HCT116 (cell line): Measurements from ENCODE around the gene IST1. TPM values are rescaled to one million over a fixed set of nuclear protein-coding genes. Genes with fewer than 3 reads are reported as not detected.

Source experiments
- ATAC-seq: fragments of 200-7000 bp; cut with Tn5 transposase; 2 replicates; pipeline ENCODE4 v1.9.1; 2020; ENCODE audit warnings: mild to moderate bottlenecking, moderate library complexity
- BruUV-seq: library from RNA; stranded (reverse); fragments of 400-500 nt; replicated peaks from 2 replicates; lab custom pipeline; 2021; lab: Mats Ljungman, UMichigan
- CTCF ChIA-PET: fragments of 300-600 bp; sonication (Branson Sonifier 250); formaldehyde crosslinking; loops from one replicate; lab custom pipeline; 2021; ENCODE audit warnings: antibody characterized with exemption; lab: Charles Lee
- POLR2A ChIA-PET: fragments of 300-600, 350-600 bp; sonication (Branson Sonifier 250); formaldehyde crosslinking; loops from one replicate; lab custom pipeline; 2021; ENCODE audit warnings: antibody characterized with exemption; lab: Charles Lee
- RAD21 ChIA-PET, 2 experiments: fragments of 300-600 bp; sonication (Branson Sonifier 250); formaldehyde crosslinking; loops; one replicate each; lab custom pipeline; 2023; ENCODE audit warnings: low total read pairs in 2 of 2; ENCODE audit not compliant: uncharacterized antibody in 2 of 2, unreplicated experiment in 2 of 2, low non-redundant PET in 1 of 2; lab: Charles Lee
- DNase-seq: peaks from one replicate; pipeline ENCODE4 v3.0.0-alpha.2; 2010; ENCODE audit warnings: low read depth, low spot score
- H2AFZ ChIP-seq: fragments of 200-600 bp; shearing (Covaris generic), sonication (generic); 2 replicates; pipeline ENCODE4 v1.6.1; 2017; ENCODE audit warnings: low read depth, mixed run types, mixed read lengths, antibody characterized with exemption, low read length; ENCODE audit not compliant: poor library complexity, severe bottlenecking
- H3K27ac ChIP-seq: 2 replicates; pipeline ENCODE4 v1.5.1; 2012; ENCODE audit warnings: low read depth, low read length
- H3K27me3 ChIP-seq: fragments of 200-600 bp; sonication (generic); 2 replicates; pipeline ENCODE4 v1.6.1; 2016; ENCODE audit warnings: mixed run types, low read length, mixed read lengths; ENCODE audit not compliant: insufficient read depth
- H3K36me3 ChIP-seq, 2 experiments: fragments of 200-500 bp in 1 of 2; fragments of 200-600 bp in 1 of 2; sonication (Bioruptor generic) in 1 of 2; sonication (generic) in 1 of 2; 2 replicates each; pipeline versions ENCODE4 v1.5.1 to v1.6.1; 2014 to 2016; ENCODE audit warnings: low read length in 2 of 2, inconsistent platforms in 1 of 2, mixed read lengths in 1 of 2, mixed run types in 1 of 2; ENCODE audit not compliant: insufficient read depth in 2 of 2, control insufficient read depth in 1 of 2
- H3K4me1 ChIP-seq, 2 experiments: fragments of 200-600 bp in 1 of 2; sonication (generic) in 1 of 2; 2 replicates each; pipeline versions ENCODE4 v1.5.1 to v1.6.1; 2012 to 2017; ENCODE audit warnings: low read length in 2 of 2, inconsistent platforms in 1 of 2, mild to moderate bottlenecking in 1 of 2, mixed read lengths in 1 of 2, mixed run types in 1 of 2, moderate library complexity in 1 of 2; ENCODE audit not compliant: insufficient read depth in 2 of 2, control insufficient read depth in 1 of 2
- H3K4me2 ChIP-seq: fragments of 200-600 bp; sonication (generic); 2 replicates; pipeline ENCODE4 v1.6.1; 2017; ENCODE audit warnings: mixed run types, low read length, mixed read lengths
- H3K4me3 ChIP-seq, 2 experiments: fragments of 200-600 bp in 1 of 2; sonication (generic) in 1 of 2; replicated peaks in 1 of 2; 2 replicates each; pipeline ENCODE4 v1.5.1; 2011 to 2016; ENCODE audit warnings: low read length in 2 of 2, control low read depth in 1 of 2, low read depth in 1 of 2, mild to moderate bottlenecking in 1 of 2, mixed read lengths in 1 of 2, mixed run types in 1 of 2
- H3K79me2 ChIP-seq: fragments of 200-600 bp; sonication (generic); 2 replicates; pipeline ENCODE4 v1.6.1; 2017; ENCODE audit warnings: mild to moderate bottlenecking, mixed run types, low read length, moderate library complexity, mixed read lengths; ENCODE audit not compliant: insufficient read depth
- H3K9ac ChIP-seq: fragments of 200-600 bp; sonication (generic); 2 replicates; pipeline ENCODE4 v1.6.1; 2016; ENCODE audit warnings: low read length, mixed read lengths
- H3K9me2 ChIP-seq: fragments of 200-600 bp; sonication (generic), shearing (Covaris generic); 2 replicates; pipeline ENCODE4 v1.6.1; 2017; ENCODE audit warnings: mixed run types, mild to moderate bottlenecking, moderate library complexity; ENCODE audit not compliant: insufficient read depth
- H3K9me3 ChIP-seq, 2 experiments: fragments of 200-500 bp in 1 of 2; fragments of 200-600 bp in 1 of 2; sonication (Bioruptor generic) in 1 of 2; sonication (generic) in 1 of 2; 2 replicates each; pipeline ENCODE4 v1.6.1; 2014 to 2017; ENCODE audit warnings: low read length in 2 of 2, mixed read lengths in 2 of 2, inconsistent platforms in 1 of 2, low read depth in 1 of 2, mild to moderate bottlenecking in 1 of 2, mixed run types in 1 of 2, moderate library complexity in 1 of 2; ENCODE audit not compliant: control insufficient read depth in 1 of 2, insufficient read depth in 1 of 2
- H4K20me1 ChIP-seq: fragments of 200-600 bp; sonication (generic), shearing (Covaris generic); 2 replicates; pipeline ENCODE4 v1.6.1; 2017; ENCODE audit warnings: mixed run types, mild to moderate bottlenecking, moderate library complexity; ENCODE audit not compliant: insufficient read depth
- ATF3 ChIP-seq: IDR thresholded peaks from 2 replicates; pipeline ENCODE4 v1.6.1; 2012
- CBX3 ChIP-seq: IDR thresholded peaks from 2 replicates; pipeline ENCODE4 v1.6.1; 2012; ENCODE audit warnings: low read depth
- EGR1 ChIP-seq: IDR thresholded peaks from 2 replicates; pipeline ENCODE4 v1.6.1; 2012; ENCODE audit warnings: low read depth
- ELF1 ChIP-seq: IDR thresholded peaks from 2 replicates; pipeline ENCODE4 v1.6.1; 2012; ENCODE audit warnings: low read depth, borderline replicate concordance
- EZH2phosphoT487 ChIP-seq: fragments of 200-600 bp; IDR thresholded peaks from 2 replicates; pipeline ENCODE4 v1.6.1; 2018; ENCODE audit warnings: antibody characterized with exemption, borderline replicate concordance
- JUND ChIP-seq: IDR thresholded peaks from 2 replicates; pipeline ENCODE4 v1.6.1; 2012
- MAX ChIP-seq: IDR thresholded peaks from 2 replicates; pipeline ENCODE4 v1.6.1; 2012
- POLR2A ChIP-seq: IDR thresholded peaks from 2 replicates; pipeline ENCODE4 v1.7.0; 2011; ENCODE audit warnings: borderline replicate concordance; ENCODE audit not compliant: insufficient read depth, insufficient read length; ENCODE audit errors: extremely low read depth
- POLR2AphosphoS5 ChIP-seq: IDR thresholded peaks from 2 replicates; pipeline ENCODE4 v1.6.1; 2011; ENCODE audit warnings: mild to moderate bottlenecking, low read depth, low read length, moderate library complexity
- RAD21 ChIP-seq: IDR thresholded peaks from 2 replicates; pipeline ENCODE4 v1.6.1; 2012; ENCODE audit warnings: low read depth, mild to moderate bottlenecking
- SIN3A ChIP-seq: IDR thresholded peaks from 2 replicates; pipeline ENCODE4 v1.6.1; 2012; ENCODE audit warnings: low read depth
- SP1 ChIP-seq: IDR thresholded peaks from 2 replicates; pipeline ENCODE4 v1.6.1; 2012; ENCODE audit warnings: low read depth
- SRF ChIP-seq: IDR thresholded peaks from 2 replicates; pipeline ENCODE4 v1.6.1; 2012; ENCODE audit warnings: low read depth
- TCF7L2 ChIP-seq: IDR thresholded peaks from 2 replicates; pipeline ENCODE4 v1.7.0; 2011; ENCODE audit warnings: borderline replicate concordance, inconsistent platforms; ENCODE audit not compliant: insufficient read depth, insufficient read length; ENCODE audit errors: extremely low read depth
- ZFX ChIP-seq: fragments of 450-650 bp; IDR thresholded peaks from 2 replicates; pipeline ENCODE4 v1.6.1; 2017
- ZNF274 ChIP-seq: fragments of 200-500 bp; sonication (Bioruptor generic); IDR thresholded peaks from 2 replicates; pipeline ENCODE4 v1.6.1; 2014; ENCODE audit warnings: mild to moderate bottlenecking, low read depth, low read length, inconsistent platforms
- intact Hi-C: fragments of 100-400 bp; cut with micrococcal nuclease; formaldehyde crosslinking; loops from 2 replicates; pipeline ENCODE4 v1.10.0; 2022
- total RNA-seq: library from RNA; stranded (reverse); gene quantifications from one replicate; pipeline ENCODE4 v1.2.1, GENCODE V29; 2021; ENCODE audit not compliant: unreplicated experiment
- TF ChIP-seq, protein P1 (sequence below): IDR thresholded peaks from 2 replicates; pipeline ENCODE4 v1.6.1; 2011; ENCODE audit warnings: mild to moderate bottlenecking, low read length, moderate library complexity; ENCODE audit not compliant: insufficient replicate concordance; ENCODE audit errors: extremely low read depth
- TF ChIP-seq, protein P2 (sequence below), 3 experiments: fragments of 200-600 bp in 1 of 3; sonication (generic) in 1 of 3; IDR thresholded peaks in 2 of 3; conservative IDR thresholded peaks in 1 of 3; 2 replicates each; pipeline ENCODE4 v1.5.1; 2012 to 2017; ENCODE audit warnings: low read depth in 2 of 3, low read length in 2 of 3, antibody characterized with exemption in 1 of 3, borderline replicate concordance in 1 of 3, control low read depth in 1 of 3, mild to moderate bottlenecking in 1 of 3, mixed read lengths in 1 of 3, mixed run types in 1 of 3, moderate library complexity in 1 of 3; ENCODE audit not compliant: insufficient read depth in 1 of 3
- TF ChIP-seq, protein P3 (sequence below): IDR thresholded peaks from 2 replicates; pipeline ENCODE4 v1.6.1; 2012; ENCODE audit warnings: low read depth

IST1 gene
- total RNA-seq, 1 experiment from 2014 or later = 191 TPM

DNA sequence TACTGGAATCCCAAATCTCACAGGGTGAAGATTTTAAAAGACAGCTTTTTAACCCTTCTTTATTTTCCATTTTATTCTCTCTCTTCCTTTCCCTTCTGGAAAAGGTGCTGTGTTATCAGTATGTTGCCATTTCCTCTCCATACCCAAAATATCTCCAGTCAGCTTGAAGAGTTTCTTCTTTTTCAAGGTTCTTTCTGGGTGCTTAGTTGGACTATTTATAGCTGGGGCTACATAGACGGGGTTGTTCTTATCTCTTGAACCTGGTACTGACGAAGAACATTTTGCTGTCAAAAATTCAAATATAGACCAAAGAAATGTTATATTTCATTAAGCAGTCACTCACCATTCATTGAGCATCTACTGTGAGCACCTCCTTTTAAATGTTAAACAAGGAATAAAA lies 48.6 kb downstream of the IST1 start:
- no peaks in the 10 kb centered on the region for H3K9me3 ChIP-seq
- intact Hi-C loops = no loop called here
- no peak overlapping the region for H3K27ac ChIP-seq
- H3K9me2 ChIP-seq = no peaks in the 10 kb centered on the region
- no peak overlapping the region for H2AFZ ChIP-seq
- DNase-seq (no peak), ATAC-seq (no peak)
- ChIA-PET RAD21 (no interaction called here), CTCF (no interaction called here), POLR2A (no interaction called here)
- TF ChIP-seq ATF3 (no peak), EGR1 (no peak), JUND (no peak), RAD21 (no peak), MAX (no peak), EZH2phosphoT487 (no peak), ZFX (no peak), CBX3 (no peak), SIN3A (no peak), TCF7L2 (no peak), ELF1 (no peak), ZNF274 (no peak), POLR2A (no peak), SP1 (no peak), SRF (no peak), POLR2AphosphoS5 (no peak)
- TF ChIP-seq, protein P1, sequence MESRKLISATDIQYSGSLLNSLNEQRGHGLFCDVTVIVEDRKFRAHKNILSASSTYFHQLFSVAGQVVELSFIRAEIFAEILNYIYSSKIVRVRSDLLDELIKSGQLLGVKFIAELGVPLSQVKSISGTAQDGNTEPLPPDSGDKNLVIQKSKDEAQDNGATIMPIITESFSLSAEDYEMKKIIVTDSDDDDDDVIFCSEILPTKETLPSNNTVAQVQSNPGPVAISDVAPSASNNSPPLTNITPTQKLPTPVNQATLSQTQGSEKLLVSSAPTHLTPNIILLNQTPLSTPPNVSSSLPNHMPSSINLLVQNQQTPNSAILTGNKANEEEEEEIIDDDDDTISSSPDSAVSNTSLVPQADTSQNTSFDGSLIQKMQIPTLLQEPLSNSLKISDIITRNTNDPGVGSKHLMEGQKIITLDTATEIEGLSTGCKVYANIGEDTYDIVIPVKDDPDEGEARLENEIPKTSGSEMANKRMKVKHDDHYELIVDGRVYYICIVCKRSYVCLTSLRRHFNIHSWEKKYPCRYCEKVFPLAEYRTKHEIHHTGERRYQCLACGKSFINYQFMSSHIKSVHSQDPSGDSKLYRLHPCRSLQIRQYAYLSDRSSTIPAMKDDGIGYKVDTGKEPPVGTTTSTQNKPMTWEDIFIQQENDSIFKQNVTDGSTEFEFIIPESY = no peak
- TF ChIP-seq, protein P2, sequence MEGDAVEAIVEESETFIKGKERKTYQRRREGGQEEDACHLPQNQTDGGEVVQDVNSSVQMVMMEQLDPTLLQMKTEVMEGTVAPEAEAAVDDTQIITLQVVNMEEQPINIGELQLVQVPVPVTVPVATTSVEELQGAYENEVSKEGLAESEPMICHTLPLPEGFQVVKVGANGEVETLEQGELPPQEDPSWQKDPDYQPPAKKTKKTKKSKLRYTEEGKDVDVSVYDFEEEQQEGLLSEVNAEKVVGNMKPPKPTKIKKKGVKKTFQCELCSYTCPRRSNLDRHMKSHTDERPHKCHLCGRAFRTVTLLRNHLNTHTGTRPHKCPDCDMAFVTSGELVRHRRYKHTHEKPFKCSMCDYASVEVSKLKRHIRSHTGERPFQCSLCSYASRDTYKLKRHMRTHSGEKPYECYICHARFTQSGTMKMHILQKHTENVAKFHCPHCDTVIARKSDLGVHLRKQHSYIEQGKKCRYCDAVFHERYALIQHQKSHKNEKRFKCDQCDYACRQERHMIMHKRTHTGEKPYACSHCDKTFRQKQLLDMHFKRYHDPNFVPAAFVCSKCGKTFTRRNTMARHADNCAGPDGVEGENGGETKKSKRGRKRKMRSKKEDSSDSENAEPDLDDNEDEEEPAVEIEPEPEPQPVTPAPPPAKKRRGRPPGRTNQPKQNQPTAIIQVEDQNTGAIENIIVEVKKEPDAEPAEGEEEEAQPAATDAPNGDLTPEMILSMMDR (IDR thresholded peaks at IDR 0.05 in 2 of 3, conservative IDR thresholded peaks at IDR 0.05 in 1 of 3; ENCODE audit: borderline replicate concordance in 1 of 3, insufficient read depth in 1 of 3, low read depth in 2 of 3, low read length in 2 of 3) = no peak
- TF ChIP-seq, protein P3, sequence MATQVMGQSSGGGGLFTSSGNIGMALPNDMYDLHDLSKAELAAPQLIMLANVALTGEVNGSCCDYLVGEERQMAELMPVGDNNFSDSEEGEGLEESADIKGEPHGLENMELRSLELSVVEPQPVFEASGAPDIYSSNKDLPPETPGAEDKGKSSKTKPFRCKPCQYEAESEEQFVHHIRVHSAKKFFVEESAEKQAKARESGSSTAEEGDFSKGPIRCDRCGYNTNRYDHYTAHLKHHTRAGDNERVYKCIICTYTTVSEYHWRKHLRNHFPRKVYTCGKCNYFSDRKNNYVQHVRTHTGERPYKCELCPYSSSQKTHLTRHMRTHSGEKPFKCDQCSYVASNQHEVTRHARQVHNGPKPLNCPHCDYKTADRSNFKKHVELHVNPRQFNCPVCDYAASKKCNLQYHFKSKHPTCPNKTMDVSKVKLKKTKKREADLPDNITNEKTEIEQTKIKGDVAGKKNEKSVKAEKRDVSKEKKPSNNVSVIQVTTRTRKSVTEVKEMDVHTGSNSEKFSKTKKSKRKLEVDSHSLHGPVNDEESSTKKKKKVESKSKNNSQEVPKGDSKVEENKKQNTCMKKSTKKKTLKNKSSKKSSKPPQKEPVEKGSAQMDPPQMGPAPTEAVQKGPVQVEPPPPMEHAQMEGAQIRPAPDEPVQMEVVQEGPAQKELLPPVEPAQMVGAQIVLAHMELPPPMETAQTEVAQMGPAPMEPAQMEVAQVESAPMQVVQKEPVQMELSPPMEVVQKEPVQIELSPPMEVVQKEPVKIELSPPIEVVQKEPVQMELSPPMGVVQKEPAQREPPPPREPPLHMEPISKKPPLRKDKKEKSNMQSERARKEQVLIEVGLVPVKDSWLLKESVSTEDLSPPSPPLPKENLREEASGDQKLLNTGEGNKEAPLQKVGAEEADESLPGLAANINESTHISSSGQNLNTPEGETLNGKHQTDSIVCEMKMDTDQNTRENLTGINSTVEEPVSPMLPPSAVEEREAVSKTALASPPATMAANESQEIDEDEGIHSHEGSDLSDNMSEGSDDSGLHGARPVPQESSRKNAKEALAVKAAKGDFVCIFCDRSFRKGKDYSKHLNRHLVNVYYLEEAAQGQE = no peak
- H3K4me3 ChIP-seq = no peak overlapping the region
- H4K20me1 ChIP-seq = no peaks in the 10 kb centered on the region
- no peaks in the 10 kb centered on the region for H3K4me1 ChIP-seq
- no peaks in the 10 kb centered on the region for H3K27me3 ChIP-seq
- no peak overlapping the region for H3K9ac ChIP-seq
- H3K79me2 ChIP-seq = no peaks in the 10 kb centered on the region
- no peaks in the 10 kb centered on the region for H3K36me3 ChIP-seq
- BruUV-seq = no TSS peak
- H3K4me2 ChIP-seq = no peak overlapping the region
